Loucy (cell line): Measurements from ENCODE around the gene NDUFS6.

Experiments
- CTCF ChIP-seq: fragments of 200-600 bp; sonication (generic); conservative IDR thresholded peaks from 2 replicates; pipeline ENCODE4 v1.5.1; 2014; ENCODE audit warnings: mild to moderate bottlenecking, antibody characterized with exemption, low read length
- EZH2phosphoT487 ChIP-seq: fragments of 200-600 bp; IDR thresholded peaks from 2 replicates; pipeline ENCODE4 v1.6.1; 2018; ENCODE audit warnings: antibody characterized with exemption, mild to moderate bottlenecking, moderate library complexity, borderline replicate concordance

GRCh38 chr5:1827886-1828397 is 26.7 kb downstream of the NDUFS6 start:
- TF ChIP-seq CTCF (no peak), EZH2phosphoT487 (no peak)
